Upper lobe of right lung (tissue), 1 donor: ENCODE results near the gene TVP23C. TPM values are rescaled to one million over a fixed set of nuclear protein-coding genes. Genes with fewer than 3 reads are reported as not detected.

Experiments used
- ATAC-seq: fragments of 200-7000 bp; cut with Tn5 transposase; one replicate; pipeline ENCODE4 v1.9.1; 2020; ENCODE audit warnings: mild to moderate bottlenecking, moderate library complexity
- DNase-seq: peaks from one replicate; pipeline ENCODE4 v3.0.0-alpha.2; 2020
- H3K27ac ChIP-seq: fragments of 200-600 bp; one replicate; pipeline ENCODE4 v1.8.0; 2022
- H3K27me3 ChIP-seq: fragments of 200-600 bp; one replicate; pipeline ENCODE4 v1.8.0; 2022; ENCODE audit warnings: mild to moderate bottlenecking
- H3K36me3 ChIP-seq: fragments of 200-600 bp; one replicate; pipeline ENCODE4 v1.8.0; 2022
- H3K4me1 ChIP-seq: fragments of 200-600 bp; one replicate; pipeline ENCODE4 v1.8.0; 2022
- H3K4me3 ChIP-seq: fragments of 200-600 bp; one replicate; pipeline ENCODE4 v1.8.0; 2022; ENCODE audit warnings: mild to moderate bottlenecking
- H3K9me3 ChIP-seq: fragments of 200-600 bp; one replicate; pipeline ENCODE4 v1.8.0; 2022
- CTCF ChIP-seq: fragments of 200-600 bp; IDR thresholded peaks from one replicate; pipeline ENCODE4 v1.8.0; 2022; ENCODE audit warnings: antibody characterized with exemption
- intact Hi-C: fragments of 100-400 bp; cut with DNase I; formaldehyde crosslinking; loops from one replicate; pipeline ENCODE4 v1.11.0; 2022
- total RNA-seq: library from RNA; stranded (reverse); fragmentation: NEBNext Ultra II Directional; extraction: Animal tissue kit (Norgen Biotek cat#: 25700); gene quantifications from one replicate; pipeline ENCODE4 v1.2.1, GENCODE V29; 2021
- donor health status: DM: no; HTN: yes; CAD: no; lungs with severe emphysema.

Gene TVP23C
- total RNA-seq, 1 donor from 2014 or later, result 18.4 TPM

- no peak for DNase-seq
- intact Hi-C loops, result loop anchor here (5.0 kb wide), 1 partner anchor 241 kb away; no protein-coding TSS in a partner anchor
- H3K4me1 ChIP-seq, result peaks cover 9% of the 10 kb centered on the region
- H3K4me3 ChIP-seq, result no peak overlapping the region
- no peak overlapping the region for H3K27ac ChIP-seq
- ATAC-seq, result no peak
- TF ChIP-seq CTCF, result no peak
- H3K36me3 ChIP-seq, result no peaks in the 10 kb centered on the region
- no peaks in the 10 kb centered on the region for H3K9me3 ChIP-seq
- no peaks in the 10 kb centered on the region for H3K27me3 ChIP-seq
These were observed 59.6 kb downstream of the TVP23C start for GRCh38 chr17:15503731-15504130.

- no peaks in the 10 kb centered on the region for H3K27me3 ChIP-seq
- no peaks in the 10 kb centered on the region for H3K9me3 ChIP-seq
- H3K27ac ChIP-seq, result peak overlapping the region; percentile 87
- H3K4me1 ChIP-seq, result peaks cover 9% of the 10 kb centered on the region
- TF ChIP-seq CTCF, result peak; percentile 84
- ATAC-seq, result peak; percentile 96
- intact Hi-C loops, result loop anchor here (5.0 kb wide), 1 partner anchor 240 kb away; no protein-coding TSS in a partner anchor
- peak overlapping the region; percentile 38 for H3K4me3 ChIP-seq
- DNase-seq, result peak; percentile 90
- H3K36me3 ChIP-seq, result no peaks in the 10 kb centered on the region
These were observed 60.7 kb downstream of the TVP23C start for GRCh38 chr17:15502369-15503112.

GRCh38 chr17:15501793-15502192 lies 61.5 kb downstream of the TVP23C start:
- intact Hi-C loops, result loop anchor here (5.0 kb wide), 1 partner anchor 239 kb away; no protein-coding TSS in a partner anchor
- ATAC-seq (no peak), DNase-seq (no peak)
- no peak for TF ChIP-seq CTCF
- Histone ChIP-seq H3K27ac (peak overlapping the region; percentile 42), H3K9me3 (no peaks in the 10 kb centered on the region), H3K4me1 (peaks cover 9% of the 10 kb centered on the region), H3K27me3 (no peaks in the 10 kb centered on the region), H3K4me3 (peak overlapping the region; percentile 38), H3K36me3 (no peaks in the 10 kb centered on the region)

- Histone ChIP-seq H3K36me3 (no peaks in the 10 kb centered on the region), H3K27ac (peak overlapping the region; percentile 42), H3K4me1 (peaks cover 9% of the 10 kb centered on the region), H3K4me3 (no peak overlapping the region), H3K27me3 (no peaks in the 10 kb centered on the region), H3K9me3 (no peaks in the 10 kb centered on the region)
- no peak for TF ChIP-seq CTCF
- ATAC-seq (no peak), DNase-seq (no peak)
- intact Hi-C loops, result loop anchor here (5.0 kb wide), 1 partner anchor 239 kb away; no protein-coding TSS in a partner anchor
These were observed 62.0 kb downstream of the TVP23C start for GRCh38 chr17:15501282-15501681.

- Histone ChIP-seq H3K9me3 (no peaks in the 10 kb centered on the region), H3K27ac (no peak overlapping the region), H3K4me3 (no peak overlapping the region), H3K27me3 (no peaks in the 10 kb centered on the region), H3K36me3 (no peaks in the 10 kb centered on the region), H3K4me1 (peaks cover 7% of the 10 kb centered on the region)
- DNase-seq (no peak), ATAC-seq (no peak)
- intact Hi-C loops, result no loop called here
- no peak for TF ChIP-seq CTCF
These were observed 65.2 kb downstream of the TVP23C start for GRCh38 chr17:15498107-15498506.
